GM23248 (cell line): ENCODE data around the gene TMEM139. TPM values are rescaled to one million over a fixed set of nuclear protein-coding genes. Genes with fewer than 3 reads are reported as not detected.

ENCODE experiments used
- DNase-seq: peaks from one replicate; pipeline ENCODE4 v3.0.0-alpha.2; 2015
- H2AFZ ChIP-seq: fragments of 200-600 bp; sonication (generic); 2 replicates; pipeline ENCODE4 v1.6.1; 2016; ENCODE audit warnings: antibody characterized with exemption
- H3F3A ChIP-seq: fragments of 200-600 bp; sonication (generic); 2 replicates; pipeline ENCODE4 v1.6.1; 2016; ENCODE audit warnings: mild to moderate bottlenecking, antibody characterized with exemption, mixed run types; ENCODE audit not compliant: insufficient read depth
- H3K27ac ChIP-seq: fragments of 200-600 bp; sonication (generic); 2 replicates; pipeline ENCODE4 v1.5.1; 2016; ENCODE audit warnings: mild to moderate bottlenecking
- H3K27me3 ChIP-seq: fragments of 200-600 bp; sonication (generic); replicated peaks from 2 replicates; pipeline ENCODE4 v1.6.1; 2016; ENCODE audit warnings: mild to moderate bottlenecking; ENCODE audit not compliant: insufficient read depth
- H3K36me3 ChIP-seq: fragments of 200-600 bp; sonication (generic); 2 replicates; pipeline ENCODE4 v1.6.1; 2016; ENCODE audit warnings: low read depth, mild to moderate bottlenecking
- H3K4me1 ChIP-seq: fragments of 200-600 bp; sonication (generic); 2 replicates; pipeline ENCODE4 v1.6.1; 2016; ENCODE audit warnings: mild to moderate bottlenecking; ENCODE audit not compliant: insufficient read depth
- H3K4me2 ChIP-seq: fragments of 200-600 bp; sonication (generic); one replicate; pipeline ENCODE4 v1.6.1; 2016; ENCODE audit warnings: mild to moderate bottlenecking; ENCODE audit not compliant: unreplicated experiment
- H3K4me3 ChIP-seq: fragments of 200-600 bp; sonication (generic); 2 replicates; pipeline ENCODE4 v1.5.1; 2016; ENCODE audit warnings: mild to moderate bottlenecking
- H3K79me2 ChIP-seq: fragments of 200-600 bp; sonication (generic); 2 replicates; pipeline ENCODE4 v1.6.1; 2016; ENCODE audit warnings: mild to moderate bottlenecking; ENCODE audit not compliant: insufficient read depth
- H3K9ac ChIP-seq: fragments of 200-600 bp; sonication (generic); 2 replicates; pipeline ENCODE4 v1.6.1; 2016; ENCODE audit warnings: mild to moderate bottlenecking
- H3K9me2 ChIP-seq: fragments of 200-600 bp; sonication (generic); 2 replicates; pipeline ENCODE4 v1.6.1; 2016; ENCODE audit warnings: mixed run types, mild to moderate bottlenecking, moderate library complexity; ENCODE audit not compliant: insufficient read depth
- H3K9me3 ChIP-seq: fragments of 200-600 bp; sonication (generic); one replicate; pipeline ENCODE4 v1.6.1; 2017; ENCODE audit warnings: low read depth
- H4K20me1 ChIP-seq: fragments of 200-600 bp; sonication (generic); 2 replicates; pipeline ENCODE4 v1.6.0; 2016; ENCODE audit not compliant: insufficient read depth
- EZH2 ChIP-seq: fragments of 200-600 bp; sonication (generic); IDR thresholded peaks from 2 replicates; pipeline ENCODE4 v1.6.1; 2018; ENCODE audit warnings: antibody characterized with exemption, mild to moderate bottlenecking; ENCODE audit not compliant: insufficient read depth, poor library complexity, severe bottlenecking
- EZH2phosphoT487 ChIP-seq: fragments of 200-600 bp; sonication (generic); IDR thresholded peaks from 2 replicates; pipeline ENCODE4 v1.6.1; 2018; ENCODE audit warnings: antibody characterized with exemption, moderate library complexity, mild to moderate bottlenecking, low read depth; ENCODE audit not compliant: insufficient read depth
- WGBS, 2 experiments: methylation state at CpG; one replicate each; pipeline ENCODE4 v1.1.6; 2015 to 2017; ENCODE audit warnings: low lambda C conversion rate in 2 of 2, low coverage in 1 of 2; ENCODE audit errors: missing lambda C conversion rate in 2 of 2; 5-methylcytosine and 5-hydroxymethylcytosine counted together
- in situ Hi-C: fragments of 300-500 bp; cut with MboI; formaldehyde crosslinking; loops from 2 replicates; pipeline ENCODE4 v1.15.0; 2020
- polyA plus RNA-seq: library from polyadenylated mRNA; unstranded; fragments of >200 nt; fragmentation: Nextera tagmentation; extraction: Ambion mirVana; gene quantifications from 2 replicates; pipeline ENCODE4 v1.2.1, GENCODE V29; 2016
- total RNA-seq: library from RNA; depleted of rRNA; stranded (reverse); fragments of >200 nt; shearing (Covaris generic); gene quantifications from 2 replicates; pipeline ENCODE4 v1.2.3, GENCODE V29; 2014

Gene TMEM139
- total and polyA plus RNA-seq, 2 experiments from 2014 or later = not detected

DNA sequence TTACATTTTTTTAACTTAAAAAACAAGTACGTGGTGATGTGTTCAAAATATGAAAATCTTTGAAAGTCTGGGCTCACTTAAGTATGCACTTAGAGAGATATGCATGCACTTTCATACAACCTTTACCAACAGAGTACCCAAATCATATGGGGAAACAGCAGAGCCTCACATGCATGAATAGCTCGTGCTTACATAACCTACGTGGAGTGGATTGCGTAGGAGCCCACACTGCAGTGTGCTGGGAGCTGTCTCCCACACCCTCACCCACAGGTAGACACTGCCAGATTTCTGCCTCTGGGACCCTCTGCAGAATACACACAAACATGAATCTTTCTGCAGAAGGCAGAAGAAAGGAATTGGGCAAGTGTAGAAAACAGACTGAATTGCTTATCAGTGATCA lies 31.7 kb downstream of the TMEM139 start:
- Histone ChIP-seq H3K4me2 (no peak overlapping the region), H3K4me1 (no peaks in the 10 kb centered on the region), H3K27me3 (no peaks in the 10 kb centered on the region), H2AFZ (no peak overlapping the region), H4K20me1 (no peaks in the 10 kb centered on the region), H3K9ac (no peak overlapping the region), H3K36me3 (no peaks in the 10 kb centered on the region), H3K4me3 (no peak overlapping the region), H3K79me2 (no peaks in the 10 kb centered on the region), H3K9me3 (no peaks in the 10 kb centered on the region), H3F3A (no peaks in the 10 kb centered on the region), H3K9me2 (no peaks in the 10 kb centered on the region), H3K27ac (no peak overlapping the region)
- in situ Hi-C loops = no loop called here
- TF ChIP-seq EZH2phosphoT487 (no peak), EZH2 (no peak)
- WGBS, 2 experiments = 53 to 56% methylated on average over 4 of the region's 4 CpGs
- no peak for DNase-seq

DNA sequence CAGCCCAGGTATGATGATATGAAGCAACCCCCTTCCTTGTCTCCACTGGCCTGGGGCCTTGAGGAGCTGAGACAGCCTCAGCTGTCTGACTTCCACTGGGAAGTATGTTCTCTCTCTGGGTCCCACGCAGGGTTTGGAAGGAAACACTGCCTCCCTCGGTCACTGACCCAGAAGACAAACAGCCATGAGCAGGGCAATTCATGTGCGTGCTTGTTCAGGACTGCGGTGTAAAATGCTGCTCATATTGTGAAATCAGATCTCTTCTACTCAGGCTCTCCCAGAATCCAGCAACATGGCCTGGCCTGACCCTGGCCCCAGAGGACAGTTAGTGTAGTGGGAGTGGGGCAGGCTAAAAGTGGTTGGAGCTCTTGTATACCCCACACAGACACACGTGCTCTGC lies 33.9 kb downstream of the TMEM139 start:
- H2AFZ ChIP-seq = no peak overlapping the region
- no peaks in the 10 kb centered on the region for H3K79me2 ChIP-seq
- no peak overlapping the region for H3K9ac ChIP-seq
- no peaks in the 10 kb centered on the region for H3K9me2 ChIP-seq
- H3K9me3 ChIP-seq = no peaks in the 10 kb centered on the region
- in situ Hi-C loops = no loop called here
- no peaks in the 10 kb centered on the region for H3K27me3 ChIP-seq
- no peaks in the 10 kb centered on the region for H3K36me3 ChIP-seq
- H3K4me3 ChIP-seq = no peak overlapping the region
- H4K20me1 ChIP-seq = no peaks in the 10 kb centered on the region
- DNase-seq = peak; percentile 8
- H3K4me2 ChIP-seq = no peak overlapping the region
- no peaks in the 10 kb centered on the region for H3K4me1 ChIP-seq
- H3K27ac ChIP-seq = no peak overlapping the region
- no peaks in the 10 kb centered on the region for H3F3A ChIP-seq
- WGBS, 2 experiments = 77 to 79% methylated on average over 5 of the region's 5 CpGs
- no peak for TF ChIP-seq EZH2

- WGBS, 2 experiments = 75 to 76% methylated on average over 9 of the region's 9 CpGs
- H3K79me2 ChIP-seq = no peaks in the 10 kb centered on the region
- H3K27me3 ChIP-seq = no peaks in the 10 kb centered on the region
- no peak overlapping the region for H3K4me2 ChIP-seq
- no peak for TF ChIP-seq EZH2
- TF ChIP-seq EZH2phosphoT487 = no peak
- DNase-seq = no peak
- in situ Hi-C loops = no loop called here
- H3K9me3 ChIP-seq = no peaks in the 10 kb centered on the region
- H3K36me3 ChIP-seq = no peaks in the 10 kb centered on the region
- no peaks in the 10 kb centered on the region for H3K9me2 ChIP-seq
- no peaks in the 10 kb centered on the region for H4K20me1 ChIP-seq
- no peaks in the 10 kb centered on the region for H3F3A ChIP-seq
- no peaks in the 10 kb centered on the region for H3K4me1 ChIP-seq
- no peak overlapping the region for H3K27ac ChIP-seq
- no peak overlapping the region for H3K4me3 ChIP-seq
- H3K9ac ChIP-seq = no peak overlapping the region
- H2AFZ ChIP-seq = no peak overlapping the region
Observed at GRCh38 chr7:143320620-143321019, 35.9 kb downstream of the TMEM139 start.

GRCh38 chr7:143321242-143321641 lies 36.5 kb downstream of the TMEM139 start:
- Histone ChIP-seq H3K9me2 (no peaks in the 10 kb centered on the region), H3K4me2 (no peak overlapping the region), H3F3A (no peaks in the 10 kb centered on the region), H3K27me3 (no peaks in the 10 kb centered on the region), H4K20me1 (no peaks in the 10 kb centered on the region), H3K4me1 (no peaks in the 10 kb centered on the region), H3K9me3 (no peaks in the 10 kb centered on the region), H3K36me3 (no peaks in the 10 kb centered on the region), H3K27ac (no peak overlapping the region), H3K4me3 (no peak overlapping the region), H3K9ac (no peak overlapping the region), H3K79me2 (no peaks in the 10 kb centered on the region), H2AFZ (no peak overlapping the region)
- WGBS, 2 experiments = 86 to 92% methylated on average over 9 to 10 of the region's 10 CpGs
- in situ Hi-C loops = no loop called here
- TF ChIP-seq EZH2 (no peak), EZH2phosphoT487 (no peak)
- no peak for DNase-seq

- Histone ChIP-seq H3K4me3 (no peak overlapping the region), H3K36me3 (no peaks in the 10 kb centered on the region), H3K4me2 (no peak overlapping the region), H3K4me1 (no peaks in the 10 kb centered on the region), H3K27ac (no peak overlapping the region), H2AFZ (no peak overlapping the region), H3K9ac (no peak overlapping the region), H3F3A (no peaks in the 10 kb centered on the region), H4K20me1 (no peaks in the 10 kb centered on the region), H3K79me2 (no peaks in the 10 kb centered on the region), H3K9me2 (no peaks in the 10 kb centered on the region), H3K27me3 (no peaks in the 10 kb centered on the region), H3K9me3 (no peaks in the 10 kb centered on the region)
- DNase-seq = peak; percentile 35
- in situ Hi-C loops = no loop called here
- TF ChIP-seq EZH2 = no peak
- TF ChIP-seq EZH2phosphoT487 = no peak
- 78 to 82% methylated on average over 4 of the region's 4 CpGs for WGBS, 2 experiments
Observed at GRCh38 chr7:143321734-143322133, 37.0 kb downstream of the TMEM139 start.
